ENCODE results near the gene PIGZ.

PIGZ gene

DNA sequence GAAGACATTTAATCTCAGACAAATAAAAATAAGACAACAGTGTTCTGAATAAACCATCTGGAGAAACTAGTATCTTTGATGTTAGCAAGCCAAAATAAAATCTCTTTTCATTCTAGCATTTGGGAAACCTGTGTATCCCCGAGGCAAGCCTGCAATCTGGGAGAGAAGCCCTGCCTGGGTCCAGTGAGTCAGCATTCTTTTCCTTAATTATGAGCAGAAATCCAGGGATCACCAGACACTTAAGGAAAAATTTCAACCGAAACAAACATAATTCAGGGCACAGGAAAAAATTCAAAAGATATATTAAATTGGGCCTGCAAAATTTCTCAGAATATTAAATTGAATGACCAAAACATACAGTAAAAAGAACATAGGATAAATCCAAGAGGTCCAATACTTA lies 30.5 kb downstream of the PIGZ start:
- H3K36me3 ChIP-seq (ENCODE audit: control insufficient read depth, insufficient read depth, low read length): peaks cover 54% of the 10 kb centered on the region

DNA sequence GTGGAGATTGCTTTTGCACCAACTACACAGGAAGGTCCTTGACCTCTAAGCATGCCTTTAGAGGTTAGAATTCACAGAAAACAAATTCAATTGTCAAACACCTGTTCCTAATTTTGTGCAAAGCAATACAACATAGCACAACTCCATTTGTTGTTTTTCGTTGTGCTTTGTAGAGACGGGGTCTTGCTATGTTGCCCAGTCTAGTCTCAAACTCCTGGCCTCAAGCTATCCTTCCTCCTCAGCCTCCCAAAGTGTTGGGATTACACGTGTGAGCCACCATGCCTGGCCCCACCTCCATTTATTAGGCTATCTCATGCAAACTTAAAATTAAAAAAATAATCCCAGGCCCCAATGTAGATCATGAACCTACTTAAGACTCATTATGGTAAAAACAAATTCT lies 32.3 kb downstream of the PIGZ start:
- Histone ChIP-seq H3K36me3 (ENCODE audit: control insufficient read depth, insufficient read depth, low read length) (peaks cover 67% of the 10 kb centered on the region), H3K27ac (ENCODE audit: insufficient read depth, low read length, poor library complexity, severe bottlenecking) (no peak overlapping the region), H3K9me3 (ENCODE audit: control insufficient read depth, low read length) (no peaks in the 10 kb centered on the region), H3K4me3 (ENCODE audit: insufficient read depth, low read depth, low read length, poor library complexity, severe bottlenecking) (no peak overlapping the region), H3K27me3 (replicated peaks; ENCODE audit: control insufficient read depth, insufficient read depth, low read length, poor library complexity, severe bottlenecking) (no peaks in the 10 kb centered on the region), H3K4me1 (ENCODE audit: control insufficient read depth, insufficient read depth, low read length, poor library complexity, severe bottlenecking) (peaks cover 4% of the 10 kb centered on the region)
- DNase-seq: no peak

More for the DNA sequence above, 30.5 kb downstream of the PIGZ start:
- Histone ChIP-seq H3K4me3 (ENCODE audit: insufficient read depth, low read depth, low read length, poor library complexity, severe bottlenecking) (no peak overlapping the region), H3K27ac (ENCODE audit: insufficient read depth, low read length, poor library complexity, severe bottlenecking) (no peak overlapping the region), H3K4me1 (ENCODE audit: control insufficient read depth, insufficient read depth, low read length, poor library complexity, severe bottlenecking) (peaks cover 6% of the 10 kb centered on the region), H3K27me3 (replicated peaks; ENCODE audit: control insufficient read depth, insufficient read depth, low read length, poor library complexity, severe bottlenecking) (no peaks in the 10 kb centered on the region), H3K9me3 (ENCODE audit: control insufficient read depth, low read length) (no peaks in the 10 kb centered on the region)
- no peak for DNase-seq

DNA sequence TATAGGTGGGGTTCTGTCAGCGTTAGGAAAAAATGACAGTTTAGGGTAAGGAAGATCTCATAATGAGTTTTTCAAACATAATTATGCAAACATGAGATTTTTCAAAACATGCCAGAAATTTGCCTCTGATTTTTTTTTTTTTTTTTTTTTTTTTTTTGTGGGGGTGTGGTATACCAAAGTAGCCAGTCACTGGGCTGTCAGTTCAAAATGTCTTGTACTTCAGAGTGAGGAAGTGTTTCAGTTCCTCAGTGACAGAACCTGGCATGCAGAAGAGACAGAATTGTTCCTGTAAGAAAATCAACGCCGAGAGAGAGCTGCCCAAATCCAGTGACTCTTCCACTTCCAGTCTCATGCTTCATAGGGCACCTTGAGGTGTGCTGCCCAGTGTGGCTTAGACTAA lies 36.0 kb downstream of the PIGZ start:
- no peaks in the 10 kb centered on the region for H3K9me3 ChIP-seq (ENCODE audit: control insufficient read depth, low read length)
- H3K4me1 ChIP-seq (ENCODE audit: control insufficient read depth, insufficient read depth, low read length, poor library complexity, severe bottlenecking): no peaks in the 10 kb centered on the region
- H3K4me3 ChIP-seq (ENCODE audit: insufficient read depth, low read depth, low read length, poor library complexity, severe bottlenecking): no peak overlapping the region
- no peaks in the 10 kb centered on the region for H3K27me3 ChIP-seq (replicated peaks; ENCODE audit: control insufficient read depth, insufficient read depth, low read length, poor library complexity, severe bottlenecking)
- no peak for DNase-seq
- no peak overlapping the region for H3K27ac ChIP-seq (ENCODE audit: insufficient read depth, low read length, poor library complexity, severe bottlenecking)
- H3K36me3 ChIP-seq (ENCODE audit: control insufficient read depth, insufficient read depth, low read length): peaks cover 77% of the 10 kb centered on the region

DNA sequence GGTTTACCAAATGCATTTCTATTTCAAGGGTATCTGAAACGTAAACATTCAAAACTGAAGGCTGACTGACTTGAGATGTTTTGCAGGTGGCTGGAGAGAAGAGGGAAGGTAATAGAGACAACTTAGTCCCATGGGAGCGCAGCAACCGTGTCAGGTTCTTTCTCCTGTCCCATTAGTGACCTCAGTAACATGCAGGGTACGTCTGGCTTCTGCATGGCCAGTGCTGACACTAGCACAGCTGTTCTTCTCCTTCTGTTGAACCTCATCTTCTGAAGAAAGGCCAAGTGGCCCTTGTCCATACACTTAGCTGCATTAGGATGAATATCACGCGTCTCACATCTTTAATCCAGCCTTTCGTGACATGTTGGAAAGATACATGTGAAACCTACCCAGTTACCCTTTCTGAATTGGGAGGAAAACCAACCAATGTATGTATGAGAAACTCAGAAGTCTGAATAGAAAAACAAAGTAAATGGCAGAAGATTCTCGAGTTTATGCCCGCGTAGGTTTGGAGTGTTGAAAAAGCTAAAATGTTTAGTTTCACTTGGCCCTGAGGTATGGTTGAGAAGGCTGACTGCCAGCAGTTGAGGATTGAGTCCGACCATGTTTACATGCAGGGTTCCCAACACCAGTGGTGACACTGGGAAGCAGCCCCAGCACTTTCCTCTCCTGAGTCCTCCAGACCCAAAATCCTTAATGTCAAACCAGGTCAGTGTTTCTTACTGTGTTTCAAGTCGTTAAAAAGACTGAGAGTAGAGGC lies 36.6 kb downstream of the PIGZ start:
- Histone ChIP-seq H3K4me3 (ENCODE audit: insufficient read depth, low read depth, low read length, poor library complexity, severe bottlenecking) (no peak overlapping the region), H3K4me1 (ENCODE audit: control insufficient read depth, insufficient read depth, low read length, poor library complexity, severe bottlenecking) (no peaks in the 10 kb centered on the region), H3K27ac (ENCODE audit: insufficient read depth, low read length, poor library complexity, severe bottlenecking) (no peak overlapping the region), H3K27me3 (replicated peaks; ENCODE audit: control insufficient read depth, insufficient read depth, low read length, poor library complexity, severe bottlenecking) (no peaks in the 10 kb centered on the region), H3K9me3 (ENCODE audit: control insufficient read depth, low read length) (no peaks in the 10 kb centered on the region), H3K36me3 (ENCODE audit: control insufficient read depth, insufficient read depth, low read length) (peaks cover 77% of the 10 kb centered on the region)
- DNase-seq: no peak

DNA sequence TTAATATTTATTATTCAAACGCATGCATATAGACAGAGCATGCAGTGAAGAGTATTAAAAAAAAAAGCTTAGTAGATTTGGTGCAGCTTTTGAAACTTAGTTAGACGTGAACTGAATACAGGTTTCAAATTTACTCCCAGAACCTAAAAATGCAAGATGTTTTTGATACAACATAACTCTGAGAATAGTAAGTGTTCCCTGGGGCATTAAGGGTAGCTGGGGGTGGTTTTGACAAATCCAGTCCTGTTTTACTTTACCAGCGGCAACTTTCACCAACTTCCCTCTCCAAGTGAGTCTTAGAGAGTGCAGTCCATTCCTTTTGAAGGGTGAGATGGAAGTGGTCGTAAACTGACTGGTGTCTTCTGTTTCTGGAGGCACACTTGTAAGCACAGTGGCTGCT lies 37.5 kb downstream of the PIGZ start:
- Histone ChIP-seq H3K4me1 (ENCODE audit: control insufficient read depth, insufficient read depth, low read length, poor library complexity, severe bottlenecking) (no peaks in the 10 kb centered on the region), H3K4me3 (ENCODE audit: insufficient read depth, low read depth, low read length, poor library complexity, severe bottlenecking) (no peak overlapping the region), H3K27me3 (replicated peaks; ENCODE audit: control insufficient read depth, insufficient read depth, low read length, poor library complexity, severe bottlenecking) (no peaks in the 10 kb centered on the region), H3K27ac (ENCODE audit: insufficient read depth, low read length, poor library complexity, severe bottlenecking) (no peak overlapping the region), H3K9me3 (ENCODE audit: control insufficient read depth, low read length) (no peaks in the 10 kb centered on the region), H3K36me3 (ENCODE audit: control insufficient read depth, insufficient read depth, low read length) (peaks cover 70% of the 10 kb centered on the region)
- DNase-seq: no peak

DNA sequence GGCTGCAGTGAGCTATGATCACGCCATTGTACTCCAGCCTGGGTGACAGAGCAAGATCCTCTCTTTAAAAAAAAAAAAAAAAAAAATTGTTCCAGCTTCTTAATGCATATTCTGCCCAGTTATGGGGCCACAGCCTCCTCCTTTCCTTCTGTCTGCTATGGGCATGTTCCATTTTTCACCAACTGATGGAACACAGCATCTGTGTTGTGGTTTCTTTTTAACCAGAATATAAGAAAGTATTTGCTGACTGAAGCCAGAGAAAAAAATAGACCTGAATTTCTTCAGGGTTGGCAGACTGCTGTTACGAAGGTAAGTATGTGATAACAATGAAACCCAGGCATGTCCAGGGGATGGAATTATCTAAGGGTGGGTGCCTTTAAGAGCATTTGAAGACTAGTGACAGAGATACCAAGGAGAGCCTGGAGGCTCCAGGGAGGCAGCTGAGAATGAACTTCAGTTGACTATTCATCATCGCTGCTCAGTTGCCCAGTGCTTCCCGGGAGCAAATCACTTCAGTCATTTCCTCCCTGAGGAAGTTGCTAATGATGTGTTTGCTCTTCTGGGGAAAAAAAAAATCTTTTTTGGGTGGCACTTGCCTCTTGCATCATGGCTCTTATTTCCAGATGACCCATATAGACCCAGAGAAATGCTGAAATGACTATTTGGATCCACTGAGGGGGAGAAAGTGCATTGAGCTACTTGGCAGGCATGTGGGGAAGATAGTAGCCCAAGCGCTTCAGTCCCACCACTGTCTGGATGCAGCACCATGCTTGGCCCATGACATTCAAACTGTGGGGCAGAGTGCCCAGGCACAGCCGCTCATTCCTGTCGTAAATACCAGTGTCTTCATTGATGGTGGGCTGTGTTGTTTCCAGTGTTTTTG lies 40.8 kb downstream of the PIGZ start:
- Histone ChIP-seq H3K9me3 (ENCODE audit: control insufficient read depth, low read length) (no peaks in the 10 kb centered on the region), H3K4me1 (ENCODE audit: control insufficient read depth, insufficient read depth, low read length, poor library complexity, severe bottlenecking) (no peaks in the 10 kb centered on the region), H3K36me3 (ENCODE audit: control insufficient read depth, insufficient read depth, low read length) (peaks cover 45% of the 10 kb centered on the region), H3K27ac (ENCODE audit: insufficient read depth, low read length, poor library complexity, severe bottlenecking) (no peak overlapping the region), H3K27me3 (replicated peaks; ENCODE audit: control insufficient read depth, insufficient read depth, low read length, poor library complexity, severe bottlenecking) (no peaks in the 10 kb centered on the region), H3K4me3 (ENCODE audit: insufficient read depth, low read depth, low read length, poor library complexity, severe bottlenecking) (no peak overlapping the region)
- no peak for DNase-seq

DNA sequence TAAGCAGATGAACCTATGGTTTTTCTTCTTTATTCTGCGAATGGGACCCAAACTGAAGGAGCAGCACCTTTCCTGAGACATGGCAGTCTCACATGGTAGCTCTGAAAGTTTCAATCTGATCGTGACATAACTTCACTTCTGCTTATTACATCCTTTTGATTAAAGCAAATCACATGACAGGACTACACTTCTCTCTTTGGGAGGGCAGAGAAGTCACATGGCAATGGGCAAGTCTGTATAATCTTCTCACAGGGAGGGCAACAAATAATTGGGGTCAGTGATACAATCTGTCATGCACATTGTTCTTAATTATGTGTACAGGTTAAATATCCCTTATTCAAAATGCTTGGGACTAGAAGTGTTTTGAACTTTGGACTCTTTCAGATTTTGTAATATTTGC lies 47.9 kb downstream of the PIGZ start:
- H3K4me1 ChIP-seq (ENCODE audit: control insufficient read depth, insufficient read depth, low read length, poor library complexity, severe bottlenecking): no peaks in the 10 kb centered on the region
- no peaks in the 10 kb centered on the region for H3K27me3 ChIP-seq (replicated peaks; ENCODE audit: control insufficient read depth, insufficient read depth, low read length, poor library complexity, severe bottlenecking)
- H3K9me3 ChIP-seq (ENCODE audit: control insufficient read depth, low read length): no peaks in the 10 kb centered on the region
- no peak overlapping the region for H3K27ac ChIP-seq (ENCODE audit: insufficient read depth, low read length, poor library complexity, severe bottlenecking)
- H3K36me3 ChIP-seq (ENCODE audit: control insufficient read depth, insufficient read depth, low read length): peaks cover 4% of the 10 kb centered on the region
- DNase-seq: no peak
- no peak overlapping the region for H3K4me3 ChIP-seq (ENCODE audit: insufficient read depth, low read depth, low read length, poor library complexity, severe bottlenecking)

DNA sequence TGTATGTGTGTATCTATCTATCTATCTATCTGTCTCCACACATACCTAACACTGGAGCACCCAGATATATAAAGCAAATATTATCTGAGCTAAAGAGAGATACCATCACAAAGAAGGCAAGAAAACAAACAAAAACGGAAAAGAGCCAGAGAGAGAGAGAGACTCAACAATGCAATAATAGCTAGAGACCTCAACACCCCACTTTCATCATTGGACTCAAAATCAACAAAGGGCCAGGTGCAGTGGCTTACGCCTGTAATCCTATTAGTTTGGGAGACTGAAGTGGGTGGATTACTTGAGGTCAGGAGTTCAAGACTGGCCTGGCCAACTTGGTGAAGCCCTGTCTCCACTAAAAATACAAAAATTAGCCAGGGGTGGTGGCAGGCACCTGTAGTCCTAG lies 49.7 kb downstream of the PIGZ start:
- Histone ChIP-seq H3K4me3 (ENCODE audit: insufficient read depth, low read depth, low read length, poor library complexity, severe bottlenecking) (no peak overlapping the region), H3K36me3 (ENCODE audit: control insufficient read depth, insufficient read depth, low read length) (peaks cover 16% of the 10 kb centered on the region), H3K9me3 (ENCODE audit: control insufficient read depth, low read length) (no peaks in the 10 kb centered on the region), H3K27me3 (replicated peaks; ENCODE audit: control insufficient read depth, insufficient read depth, low read length, poor library complexity, severe bottlenecking) (no peaks in the 10 kb centered on the region), H3K27ac (ENCODE audit: insufficient read depth, low read length, poor library complexity, severe bottlenecking) (no peak overlapping the region), H3K4me1 (ENCODE audit: control insufficient read depth, insufficient read depth, low read length, poor library complexity, severe bottlenecking) (no peaks in the 10 kb centered on the region)
- DNase-seq: no peak

DNA sequence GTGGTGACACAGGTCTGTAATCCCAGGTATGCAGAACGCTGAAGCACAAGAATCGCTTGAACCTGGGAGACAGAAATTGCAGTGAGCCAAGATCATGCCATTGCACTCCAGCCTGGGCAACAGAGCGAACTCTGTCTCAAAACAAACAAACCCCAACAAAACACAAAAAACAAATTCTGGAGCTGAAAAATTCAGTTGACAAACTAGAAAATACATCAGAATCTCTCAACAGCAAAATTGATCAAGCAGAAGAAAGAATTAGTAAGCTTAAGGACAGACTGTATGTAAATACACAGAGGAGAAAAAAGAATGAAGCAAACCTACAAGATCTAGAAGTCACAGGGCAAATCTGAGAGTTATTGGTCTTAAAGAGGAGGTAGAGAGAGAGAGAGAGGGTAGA lies 51.6 kb downstream of the PIGZ start:
- H3K27ac ChIP-seq (ENCODE audit: insufficient read depth, low read length, poor library complexity, severe bottlenecking): no peak overlapping the region
- DNase-seq: no peak
- no peaks in the 10 kb centered on the region for H3K9me3 ChIP-seq (ENCODE audit: control insufficient read depth, low read length)
- no peaks in the 10 kb centered on the region for H3K27me3 ChIP-seq (replicated peaks; ENCODE audit: control insufficient read depth, insufficient read depth, low read length, poor library complexity, severe bottlenecking)
- H3K36me3 ChIP-seq (ENCODE audit: control insufficient read depth, insufficient read depth, low read length): peaks cover 16% of the 10 kb centered on the region
- H3K4me3 ChIP-seq (ENCODE audit: insufficient read depth, low read depth, low read length, poor library complexity, severe bottlenecking): no peak overlapping the region
- no peaks in the 10 kb centered on the region for H3K4me1 ChIP-seq (ENCODE audit: control insufficient read depth, insufficient read depth, low read length, poor library complexity, severe bottlenecking)

DNA sequence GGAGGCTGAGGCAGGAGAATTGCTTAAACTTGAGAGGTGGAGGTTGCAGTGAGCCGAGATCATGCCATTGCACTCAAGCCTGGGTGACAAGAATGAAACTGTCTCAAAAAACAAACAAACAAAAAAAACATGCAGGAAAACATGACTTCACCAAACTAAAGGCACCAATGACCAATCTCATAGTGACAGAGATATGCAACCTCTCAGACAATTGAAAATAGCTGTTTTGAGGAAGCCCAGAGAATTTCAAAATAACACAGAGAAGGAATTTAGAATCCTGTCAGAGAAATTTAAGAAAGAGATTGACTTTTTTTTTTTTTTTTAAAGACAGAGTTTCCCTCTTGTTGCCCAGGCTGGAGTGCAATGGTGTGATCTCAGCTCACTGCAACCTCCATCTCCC lies 52.4 kb downstream of the PIGZ start:
- Histone ChIP-seq H3K27me3 (replicated peaks; ENCODE audit: control insufficient read depth, insufficient read depth, low read length, poor library complexity, severe bottlenecking) (no peaks in the 10 kb centered on the region), H3K36me3 (ENCODE audit: control insufficient read depth, insufficient read depth, low read length) (peaks cover 16% of the 10 kb centered on the region), H3K4me3 (ENCODE audit: insufficient read depth, low read depth, low read length, poor library complexity, severe bottlenecking) (no peak overlapping the region)

More for the DNA sequence above, 52.4 kb downstream of the PIGZ start:
- DNase-seq: no peak
- H3K27ac ChIP-seq (ENCODE audit: insufficient read depth, low read length, poor library complexity, severe bottlenecking): no peak overlapping the region
- no peaks in the 10 kb centered on the region for H3K4me1 ChIP-seq (ENCODE audit: control insufficient read depth, insufficient read depth, low read length, poor library complexity, severe bottlenecking)
- H3K9me3 ChIP-seq (ENCODE audit: control insufficient read depth, low read length): no peaks in the 10 kb centered on the region

Data from effector memory CD4-positive, alpha-beta T cell (primary cell).